HG03045 (cell line): ENCODE data around the gene CST7.

ENCODE experiments used
- ATAC-seq: cut with Tn5 transposase; IDR thresholded peaks from one replicate; pipeline ENCODE4 v1.9.1; 2021; ENCODE audit warnings: mild to moderate bottlenecking, moderate library complexity; ENCODE audit not compliant: unreplicated experiment

The CST7 gene

GRCh38 chr20:24962510-24962909 is 13.4 kb downstream of the CST7 start:
- no peak for ATAC-seq

DNA sequence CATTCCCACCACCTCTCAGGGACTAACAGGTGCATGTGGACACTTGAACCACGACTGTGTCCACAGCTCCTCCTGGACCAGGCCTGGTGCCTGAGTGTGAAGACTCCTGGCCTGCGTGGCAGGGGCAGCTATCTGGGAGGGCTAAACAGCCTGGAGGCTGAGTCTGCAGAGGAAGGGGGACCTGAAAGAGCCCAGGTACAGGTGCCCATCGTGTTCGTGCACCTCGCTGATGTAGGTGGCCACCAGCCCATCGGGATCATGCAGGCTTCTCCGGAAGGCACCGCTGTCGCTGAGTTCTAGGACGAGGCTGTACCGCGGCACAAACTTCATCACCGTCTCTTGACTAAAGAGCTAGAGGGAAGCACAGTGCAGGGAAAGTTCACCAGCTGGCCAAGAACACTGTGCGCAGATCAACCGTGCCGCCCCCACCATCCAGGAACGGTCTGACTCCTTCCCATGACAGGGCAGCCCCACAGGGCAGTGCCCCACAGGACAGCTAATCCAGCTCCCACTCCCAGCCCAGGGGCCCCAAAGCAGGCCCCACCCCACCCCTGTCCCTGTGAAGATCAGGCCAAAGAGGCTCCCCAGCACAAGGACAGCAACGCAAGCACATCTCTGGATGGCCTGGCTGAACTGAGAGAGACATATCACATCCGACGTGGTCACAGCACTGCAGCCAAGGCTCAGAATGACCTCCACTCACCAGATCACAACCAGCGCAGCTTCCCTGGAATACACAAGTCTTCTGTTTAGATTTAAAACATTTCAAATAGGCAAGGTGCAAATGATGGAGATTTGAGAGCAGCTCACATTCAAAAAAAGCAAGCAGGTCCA is 14.8 kb downstream of the CST7 start:
- ATAC-seq, result no peak

DNA sequence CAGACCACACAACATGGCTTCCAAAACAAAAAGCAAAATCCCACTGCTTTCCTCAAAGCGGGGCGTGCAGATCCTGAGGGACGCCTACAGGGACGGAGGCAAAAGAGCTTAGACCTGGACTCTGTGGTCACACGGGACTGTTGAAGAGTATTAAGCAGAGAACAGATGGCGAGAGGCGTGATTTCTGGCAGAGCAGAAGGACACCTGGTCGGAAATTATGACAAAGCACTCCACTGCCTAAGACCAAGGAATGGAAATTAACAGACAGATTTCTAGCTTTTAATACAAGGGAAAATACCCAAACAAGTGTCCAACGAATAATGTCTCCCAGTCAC is 15.4 kb downstream of the CST7 start:
- no peak for ATAC-seq

- no peak for ATAC-seq
These were observed 16.2 kb downstream of the CST7 start for GRCh38 chr20:24965065-24965919.

GRCh38 chr20:24966317-24967012 is 17.4 kb downstream of the CST7 start:
- no peak for ATAC-seq

- ATAC-seq, result no peak
These were observed 19.3 kb downstream of the CST7 start for GRCh38 chr20:24968278-24968800.

- ATAC-seq, result no peak
These were observed 20.3 kb downstream of the CST7 start for GRCh38 chr20:24969186-24970029.

- ATAC-seq, result no peak
These were observed 21.0 kb downstream of the CST7 start for GRCh38 chr20:24970030-24970553.

- ATAC-seq, result no peak
These were observed 21.7 kb downstream of the CST7 start for GRCh38 chr20:24970754-24971153.

DNA sequence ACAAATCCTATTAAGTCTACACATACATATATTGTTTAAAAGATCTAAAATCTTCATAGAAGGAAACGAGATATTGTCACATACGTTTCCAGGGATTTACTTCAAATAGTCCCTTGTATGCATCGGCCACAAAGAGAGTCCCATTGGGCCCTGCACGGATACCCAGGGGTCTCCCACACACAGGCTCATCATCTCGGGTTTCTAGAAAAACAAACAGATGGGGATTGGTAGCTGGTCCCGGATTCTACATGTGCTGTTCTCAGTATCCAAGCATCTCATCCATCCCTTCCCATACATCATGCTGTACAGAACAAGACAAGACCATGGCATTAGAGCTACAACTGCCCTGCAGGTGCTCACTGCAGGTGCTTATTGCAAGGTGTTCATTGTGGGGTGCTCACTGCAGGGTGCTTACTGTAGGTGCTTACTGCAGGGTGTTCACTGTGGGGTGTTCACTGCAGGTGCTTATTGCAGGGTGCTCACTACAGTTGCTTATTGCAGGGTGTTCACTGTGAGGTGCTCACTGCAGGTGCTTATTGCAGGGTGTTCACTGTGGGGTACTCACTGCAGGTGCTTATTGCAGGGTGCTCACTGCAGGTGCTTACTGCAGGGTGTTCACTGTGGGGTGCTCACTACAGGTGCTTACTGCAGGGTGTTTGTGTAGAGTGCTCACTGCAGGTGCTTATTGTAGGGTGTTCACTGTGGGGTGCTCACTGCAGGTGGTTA is 22.5 kb downstream of the CST7 start:
- no peak for ATAC-seq

GRCh38 chr20:24972341-24972740 is 23.3 kb downstream of the CST7 start:
- ATAC-seq, result no peak

DNA sequence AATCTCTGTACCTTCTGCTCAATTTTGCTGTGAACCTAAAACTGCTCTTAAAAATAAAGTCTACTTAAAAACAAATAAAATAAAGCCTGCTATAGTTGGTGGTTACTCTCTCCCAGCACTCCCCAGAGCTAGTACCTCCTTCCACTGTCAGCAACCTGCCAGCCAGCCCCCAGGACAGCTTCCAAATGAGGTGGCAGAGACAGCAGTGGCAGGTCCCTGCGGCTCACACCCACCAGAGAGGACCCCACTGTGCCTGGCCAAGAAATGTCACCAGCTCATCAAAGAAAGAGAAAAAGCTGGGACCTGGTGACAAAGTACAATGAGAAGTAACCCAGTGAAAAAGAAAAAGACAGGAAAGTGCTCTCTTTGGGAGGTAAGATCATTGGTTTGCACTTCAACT is 28.3 kb downstream of the CST7 start:
- ATAC-seq, result no peak

DNA sequence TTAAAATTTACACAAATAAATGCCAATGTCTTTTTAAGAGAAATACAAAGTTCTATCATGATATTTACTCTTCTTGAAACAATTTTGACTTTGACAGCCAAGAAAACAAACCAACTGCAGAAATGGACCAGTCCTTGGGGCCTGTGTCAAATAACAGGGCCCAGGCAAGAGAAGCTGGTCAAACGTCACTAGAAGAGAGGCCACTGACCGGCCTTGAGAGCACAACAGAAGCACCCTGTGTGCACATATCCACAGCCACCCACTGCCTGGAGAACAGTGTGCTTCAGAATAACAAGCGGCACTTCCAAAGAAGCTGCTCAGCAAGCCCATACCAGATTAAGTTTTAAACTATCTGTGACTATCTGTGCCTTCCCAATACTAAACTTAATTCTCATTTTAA is 28.7 kb downstream of the CST7 start:
- no peak for ATAC-seq

GRCh38 chr20:24978513-24978912 is 29.4 kb downstream of the CST7 start:
- ATAC-seq, result no peak

DNA sequence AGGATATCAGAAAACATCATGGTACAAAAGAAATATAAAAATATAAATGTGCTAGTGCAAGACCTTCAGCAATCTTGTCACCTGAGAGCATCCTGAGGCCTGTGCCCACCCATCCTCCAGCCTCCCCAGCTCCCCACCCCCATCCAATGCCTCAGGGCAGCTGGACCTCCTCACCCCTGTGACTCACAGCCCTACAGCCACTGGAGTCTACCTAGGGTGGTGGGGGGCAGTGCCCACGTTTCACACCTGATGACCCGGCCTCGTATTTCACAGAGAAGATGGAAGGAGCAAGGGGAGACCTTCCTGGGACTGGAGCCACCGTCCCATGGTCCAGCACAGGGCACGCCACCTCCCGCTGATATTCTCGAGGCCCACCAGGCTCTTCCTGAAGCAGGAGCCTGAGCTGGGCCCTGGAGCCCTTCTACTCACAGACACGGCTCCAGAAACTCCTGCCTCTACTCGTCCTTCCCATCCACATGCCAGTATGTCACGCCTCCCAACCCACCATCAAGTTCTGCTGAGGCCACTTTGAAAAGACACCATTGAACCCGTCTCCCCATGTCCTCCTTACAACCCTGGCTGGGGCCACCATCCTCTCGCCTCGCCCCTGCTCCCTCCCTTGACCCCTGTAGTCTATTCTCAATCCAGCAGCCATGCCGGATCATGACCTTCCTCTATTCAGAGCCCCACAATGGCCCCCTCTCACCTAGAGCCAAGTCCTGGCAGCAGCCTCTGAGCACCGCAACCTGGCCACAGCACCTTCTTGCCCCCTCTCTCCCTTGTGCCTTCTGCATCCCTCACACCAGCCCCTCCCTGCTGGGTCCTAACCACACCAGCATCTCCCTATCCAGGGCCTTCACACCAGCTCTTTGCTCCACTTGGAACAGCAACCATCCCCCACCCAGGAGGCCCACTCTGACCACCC is 30.2 kb downstream of the CST7 start:
- no peak for ATAC-seq

GRCh38 chr20:24980291-24981053 is 31.4 kb downstream of the CST7 start:
- ATAC-seq, result no peak

- no peak for ATAC-seq
These were observed 32.2 kb downstream of the CST7 start for GRCh38 chr20:24981282-24981681.

DNA sequence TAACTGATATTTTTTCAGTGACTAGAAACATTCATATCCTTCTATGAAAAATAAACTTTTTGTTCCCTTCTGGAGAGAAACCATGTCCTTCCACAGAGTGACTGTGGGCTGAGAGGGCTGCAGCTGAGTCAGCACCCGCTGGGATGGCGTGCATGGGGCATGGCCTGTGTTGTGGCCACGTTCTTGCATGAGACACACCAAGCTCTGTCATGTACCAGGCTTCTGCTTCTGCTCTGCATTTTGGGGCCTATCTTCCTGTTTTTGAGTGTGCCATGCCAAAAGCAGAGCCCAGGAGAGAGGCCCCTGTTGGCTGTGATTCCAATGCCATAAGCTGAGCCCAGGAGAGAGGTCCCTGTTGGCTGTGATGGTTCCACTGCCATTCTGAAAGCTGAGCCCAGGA is 32.7 kb downstream of the CST7 start:
- no peak for ATAC-seq
